Measurements from ENCODE around the gene PUDP. TPM values are rescaled to one million over a fixed set of nuclear protein-coding genes. Genes with fewer than 3 reads are reported as not detected.
"Not testable (repeated sequence)": the region's sequence is repeated elsewhere in the genome, so short reads cannot be mapped to it uniquely, and the experiment has no call there.

The PUDP gene
- total RNA-seq, 2 donors from 2014 or later, result 17.2 to 27.0 TPM

DNA sequence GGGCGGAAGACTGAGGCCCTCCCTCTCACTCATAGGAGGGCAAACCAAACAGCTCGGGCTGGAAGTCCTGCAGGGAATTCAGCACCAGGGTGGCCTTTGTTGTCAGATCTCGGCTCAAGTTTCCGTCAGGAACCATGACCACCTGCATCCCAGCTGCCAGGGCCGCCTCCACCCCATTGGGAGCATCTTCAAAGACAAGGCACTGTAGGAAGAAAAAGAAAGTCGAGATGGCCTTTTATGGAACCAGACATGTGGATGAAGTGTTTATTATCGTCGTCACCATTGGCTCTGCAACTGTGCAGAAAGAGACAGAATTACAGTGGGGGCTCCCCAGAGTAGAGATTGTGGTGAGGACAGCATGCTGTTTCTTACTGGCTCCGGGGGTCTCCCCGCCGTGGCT, 97.7 kb downstream of the PUDP start:
- H3K36me3 ChIP-seq, result peaks cover 11% of the 10 kb centered on the region
- no peaks in the 10 kb centered on the region for H3K27me3 ChIP-seq
- no peaks in the 10 kb centered on the region for H3K4me1 ChIP-seq
- TF ChIP-seq, protein P1, sequence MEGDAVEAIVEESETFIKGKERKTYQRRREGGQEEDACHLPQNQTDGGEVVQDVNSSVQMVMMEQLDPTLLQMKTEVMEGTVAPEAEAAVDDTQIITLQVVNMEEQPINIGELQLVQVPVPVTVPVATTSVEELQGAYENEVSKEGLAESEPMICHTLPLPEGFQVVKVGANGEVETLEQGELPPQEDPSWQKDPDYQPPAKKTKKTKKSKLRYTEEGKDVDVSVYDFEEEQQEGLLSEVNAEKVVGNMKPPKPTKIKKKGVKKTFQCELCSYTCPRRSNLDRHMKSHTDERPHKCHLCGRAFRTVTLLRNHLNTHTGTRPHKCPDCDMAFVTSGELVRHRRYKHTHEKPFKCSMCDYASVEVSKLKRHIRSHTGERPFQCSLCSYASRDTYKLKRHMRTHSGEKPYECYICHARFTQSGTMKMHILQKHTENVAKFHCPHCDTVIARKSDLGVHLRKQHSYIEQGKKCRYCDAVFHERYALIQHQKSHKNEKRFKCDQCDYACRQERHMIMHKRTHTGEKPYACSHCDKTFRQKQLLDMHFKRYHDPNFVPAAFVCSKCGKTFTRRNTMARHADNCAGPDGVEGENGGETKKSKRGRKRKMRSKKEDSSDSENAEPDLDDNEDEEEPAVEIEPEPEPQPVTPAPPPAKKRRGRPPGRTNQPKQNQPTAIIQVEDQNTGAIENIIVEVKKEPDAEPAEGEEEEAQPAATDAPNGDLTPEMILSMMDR (IDR thresholded peaks at IDR 0.05), result no peak
- DNase-seq (ENCODE audit: low spot score), result no peak
- no peak overlapping the region for H3K27ac ChIP-seq
- H3K9me3 ChIP-seq, result no peaks in the 10 kb centered on the region
- H3K4me3 ChIP-seq, result no peak overlapping the region

DNA sequence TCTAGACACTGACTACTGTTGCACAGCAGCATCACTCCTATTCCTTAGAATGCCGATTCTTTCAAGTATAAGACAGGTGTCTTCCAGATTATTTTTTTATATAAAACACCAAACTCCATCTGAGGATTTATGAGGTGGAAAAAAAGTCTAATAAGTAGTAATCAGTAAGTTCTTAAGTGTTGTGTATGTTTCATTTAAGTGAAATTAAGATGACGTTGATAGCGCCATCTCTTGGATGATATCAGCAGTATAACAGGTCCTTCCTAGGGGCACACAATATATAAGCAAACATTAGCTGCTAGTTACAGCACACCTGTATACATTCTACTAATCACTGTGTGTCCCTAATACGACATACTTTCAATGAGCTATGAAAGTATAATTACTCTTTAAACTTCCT, 100.0 kb downstream of the PUDP start:
- Histone ChIP-seq H3K4me3 (no peak overlapping the region), H3K36me3 (peaks cover 11% of the 10 kb centered on the region), H3K27me3 (no peaks in the 10 kb centered on the region), H3K4me1 (no peaks in the 10 kb centered on the region), H3K9me3 (no peaks in the 10 kb centered on the region), H3K27ac (no peak overlapping the region)
- TF ChIP-seq, protein P1 (IDR thresholded peaks at IDR 0.05), result no peak
- no peak for DNase-seq (ENCODE audit: low spot score)

DNA sequence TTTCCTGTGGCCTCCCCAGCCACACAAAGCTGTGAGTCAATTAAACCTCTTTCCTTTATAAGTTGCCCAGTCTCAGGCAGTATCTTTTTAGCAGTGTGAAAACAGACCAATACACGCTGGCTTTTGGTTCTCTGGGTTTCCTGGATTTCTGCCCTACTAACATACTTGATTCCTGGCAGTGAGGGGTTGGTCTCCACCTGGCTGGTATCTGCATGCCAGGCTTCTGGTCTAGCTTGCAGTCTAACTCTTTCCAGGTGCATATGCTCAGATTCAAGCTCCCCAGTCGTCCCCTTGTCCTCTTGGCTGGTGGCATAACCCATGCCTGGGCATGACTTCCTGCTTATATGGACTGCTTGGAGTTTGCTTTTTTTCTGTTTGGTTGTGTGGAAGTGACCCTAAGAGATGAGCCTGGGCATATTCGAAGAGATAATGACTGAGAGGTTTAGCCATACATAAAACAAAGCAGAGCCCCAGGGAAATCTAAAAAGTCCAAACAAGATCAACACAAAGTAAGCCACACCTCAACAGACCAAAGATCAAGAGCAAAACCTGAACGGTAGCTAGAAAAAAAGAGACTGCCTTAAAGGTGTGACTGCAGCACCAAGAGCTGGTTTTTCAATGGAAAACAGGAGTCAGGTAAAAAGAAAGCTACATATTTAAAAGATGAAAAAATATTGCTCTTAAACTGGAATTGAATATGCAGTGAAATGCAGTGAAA, 102.6 kb downstream of the PUDP start:
- H3K9me3 ChIP-seq, result no peaks in the 10 kb centered on the region
- no peak overlapping the region for H3K4me3 ChIP-seq
- H3K4me1 ChIP-seq, result no peaks in the 10 kb centered on the region
- peaks cover 11% of the 10 kb centered on the region for H3K36me3 ChIP-seq
- TF ChIP-seq, protein P1 (IDR thresholded peaks at IDR 0.05), result no peak
- DNase-seq (ENCODE audit: low spot score), result no peak
- no peak overlapping the region for H3K27ac ChIP-seq
- H3K27me3 ChIP-seq, result no peaks in the 10 kb centered on the region

DNA sequence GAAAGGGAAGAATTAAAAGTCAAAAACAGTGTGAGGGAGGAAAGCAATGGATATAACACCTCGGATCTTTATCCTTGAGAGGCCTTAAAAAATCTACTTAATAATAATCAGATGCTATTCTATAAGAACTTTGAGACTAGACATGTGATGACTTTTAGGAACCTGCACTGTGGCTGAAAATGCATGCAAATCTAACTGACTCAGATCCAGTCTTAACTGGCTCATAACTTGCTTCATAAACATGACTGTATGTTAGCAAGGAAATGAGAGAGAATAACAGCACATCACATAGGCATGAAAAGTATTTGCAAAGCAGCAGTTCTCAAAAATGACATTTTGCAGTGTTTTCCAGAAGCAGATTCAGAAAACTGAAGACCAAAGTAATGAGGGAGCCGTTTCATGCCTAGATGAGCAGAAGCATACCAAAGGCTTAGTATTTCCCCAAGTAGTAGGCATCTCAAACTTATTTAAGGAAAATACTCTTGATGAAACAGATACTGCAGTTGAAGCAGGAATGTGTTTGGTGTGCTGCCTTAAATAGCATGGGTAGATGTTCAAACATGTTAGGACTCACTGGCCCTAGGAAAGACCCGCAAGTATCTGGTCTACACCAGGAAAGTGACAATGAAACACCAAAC, 104.0 kb downstream of the PUDP start:
- H3K4me3 ChIP-seq; H3K27me3 ChIP-seq; H3K9me3 ChIP-seq; DNase-seq (ENCODE audit: low spot score); H3K4me1 ChIP-seq; H3K27ac ChIP-seq; H3K36me3 ChIP-seq: not testable (repeated sequence)

DNA sequence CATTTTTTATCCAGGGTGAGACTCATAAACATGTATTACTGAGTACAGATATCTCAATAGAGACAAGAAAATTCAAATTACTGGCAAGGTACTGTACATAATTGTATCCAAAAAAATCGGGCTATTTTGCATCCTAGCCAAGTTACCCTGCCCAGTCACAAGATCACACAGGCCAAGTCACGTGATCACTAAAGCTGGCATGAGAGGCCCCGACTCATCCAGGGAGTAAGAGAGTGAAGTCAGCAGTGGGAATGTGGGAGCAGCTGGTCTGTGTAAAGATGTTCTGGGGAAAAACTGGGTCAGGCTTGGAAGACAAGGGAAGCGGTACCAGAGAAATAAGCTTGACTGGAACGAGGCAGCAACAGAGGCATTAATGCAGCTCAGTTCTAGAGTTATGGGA, 119.7 kb downstream of the PUDP start:
- TF ChIP-seq, protein P1 (IDR thresholded peaks at IDR 0.05), result no peak
- H3K4me3 ChIP-seq, result no peak overlapping the region
- DNase-seq (ENCODE audit: low spot score), result no peak
- H3K4me1 ChIP-seq, result no peaks in the 10 kb centered on the region
- H3K36me3 ChIP-seq, result no peaks in the 10 kb centered on the region
- no peaks in the 10 kb centered on the region for H3K27me3 ChIP-seq
- H3K27ac ChIP-seq, result no peak overlapping the region
- no peaks in the 10 kb centered on the region for H3K9me3 ChIP-seq

DNA sequence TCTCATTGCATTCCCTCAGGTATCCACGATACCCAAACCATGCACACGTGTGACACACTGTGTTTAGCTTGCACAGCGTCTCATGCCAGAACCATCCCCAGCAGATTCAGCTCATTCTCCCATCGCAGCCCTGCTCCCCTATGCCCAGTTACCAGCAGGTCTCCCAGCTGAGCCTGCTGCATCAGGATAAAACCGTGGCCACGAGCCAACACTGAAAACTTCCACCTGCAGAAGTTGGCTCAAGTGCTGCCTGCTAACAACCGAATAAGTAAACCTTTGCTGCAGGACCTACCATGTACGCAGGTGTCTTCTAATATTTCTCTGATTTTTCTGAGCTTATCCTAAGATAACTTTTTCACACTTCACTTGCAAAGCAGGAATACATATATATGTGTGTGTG, 120.9 kb downstream of the PUDP start:
- no peaks in the 10 kb centered on the region for H3K27me3 ChIP-seq
- H3K4me1 ChIP-seq, result no peaks in the 10 kb centered on the region
- DNase-seq (ENCODE audit: low spot score), result no peak
- no peaks in the 10 kb centered on the region for H3K9me3 ChIP-seq
- TF ChIP-seq, protein P1 (IDR thresholded peaks at IDR 0.05), result no peak
- H3K27ac ChIP-seq, result no peak overlapping the region
- H3K4me3 ChIP-seq, result no peak overlapping the region
- H3K36me3 ChIP-seq, result no peaks in the 10 kb centered on the region

DNA sequence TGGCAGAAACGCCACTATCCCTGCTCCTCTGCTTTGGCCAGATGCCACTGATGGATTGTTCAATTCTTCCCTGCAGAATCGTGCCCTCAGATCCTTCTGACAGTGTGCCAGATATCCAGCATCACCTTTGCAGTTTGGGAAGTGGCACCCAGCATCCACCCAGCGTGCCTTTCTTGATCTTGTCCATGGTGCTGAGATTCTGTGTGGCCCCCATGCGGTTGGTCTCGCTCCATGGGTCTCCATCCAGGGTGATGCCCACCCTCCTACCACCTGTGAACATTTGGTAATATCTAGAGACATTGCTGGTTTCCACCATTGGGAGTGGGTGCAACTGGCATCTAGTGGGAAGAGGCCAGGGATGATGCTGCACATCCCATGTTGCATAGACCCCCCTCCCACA, 121.6 kb downstream of the PUDP start:
- not testable (repeated sequence) for H3K27ac ChIP-seq; H3K9me3 ChIP-seq; H3K4me3 ChIP-seq; H3K36me3 ChIP-seq; H3K4me1 ChIP-seq; DNase-seq (ENCODE audit: low spot score); H3K27me3 ChIP-seq
